H1 (cell line): ENCODE data around the gene TBC1D22B. TPM values are rescaled to one million over a fixed set of nuclear protein-coding genes. Genes with fewer than 3 reads are reported as not detected.

Experiments used
- ASH2L ChIP-seq: fragments of 200-600, 300-600 bp; sonication (generic); IDR thresholded peaks from one replicate; pipeline ENCODE4 v1.7.1; 2017; ENCODE audit warnings: low read length
- BCL11A ChIP-seq, 2 experiments: IDR thresholded peaks; one replicate each; pipeline ENCODE4 v1.6.1; 2011; ENCODE audit warnings: low read depth in 2 of 2, low read length in 2 of 2, mild to moderate bottlenecking in 2 of 2
- GTF2F1 ChIP-seq: IDR thresholded peaks from 2 replicates; pipeline ENCODE4 v1.6.1; 2012; ENCODE audit warnings: low read depth, low read length, improper control_type of control experiment, borderline replicate concordance
- HDAC2 ChIP-seq, 2 experiments: fragments of 300-600 bp in 1 of 2; sonication (generic) in 1 of 2; IDR thresholded peaks; 2 replicates each; pipeline ENCODE4 v1.6.1; 2011 to 2012; ENCODE audit warnings: low read depth in 2 of 2, low read length in 2 of 2, mild to moderate bottlenecking in 2 of 2, moderate library complexity in 2 of 2, borderline replicate concordance in 1 of 2, inconsistent platforms in 1 of 2
- KDM5A ChIP-seq: fragments of 200-600 bp; IDR thresholded peaks from 2 replicates; pipeline ENCODE4 v1.7.1; 2012; ENCODE audit warnings: mild to moderate bottlenecking, low read length, inconsistent platforms, mixed read lengths
- RFX5 ChIP-seq: IDR thresholded peaks from 2 replicates; pipeline ENCODE4 v1.6.1; 2011; ENCODE audit warnings: low read depth, low read length, improper control_type of control experiment, borderline replicate concordance
- TBP ChIP-seq: IDR thresholded peaks from 2 replicates; pipeline ENCODE4 v1.6.1; 2011; ENCODE audit warnings: low read depth, low read length, improper control_type of control experiment
- polyA plus RNA-seq, 7 experiments: library from polyadenylated mRNA; depleted of rRNA in 3 of 7; stranded (reverse) in 5 of 7; unstranded in 2 of 7; fragments of >200 nt in 5 of 7; fragments of 200-250 nt in 2 of 7; gene quantifications; 1 replicate in 5 of 7; 2 replicates in 1 of 7; 4 replicates in 1 of 7; pipeline versions ENCODE4 v1.2.1 to v1.2.3, GENCODE V29; 2011 to 2013; ENCODE audit warnings: missing spikeins in 2 of 7, mixed read lengths in 2 of 7
- total RNA-seq: library from RNA; stranded (reverse); fragmentation: NEBNext Ultra II Directional; extraction: Animal tissue kit (Norgen Biotek cat#: 25700); gene quantifications from 2 replicates; pipeline ENCODE4 v1.2.1, GENCODE V29; 2021

Gene TBC1D22B
- total and polyA plus RNA-seq, 2 of the 8 experiments (the other 6 are each of a cell fraction or from before 2014, with no cell fraction given), result 10.1 to 17.4 TPM

DNA sequence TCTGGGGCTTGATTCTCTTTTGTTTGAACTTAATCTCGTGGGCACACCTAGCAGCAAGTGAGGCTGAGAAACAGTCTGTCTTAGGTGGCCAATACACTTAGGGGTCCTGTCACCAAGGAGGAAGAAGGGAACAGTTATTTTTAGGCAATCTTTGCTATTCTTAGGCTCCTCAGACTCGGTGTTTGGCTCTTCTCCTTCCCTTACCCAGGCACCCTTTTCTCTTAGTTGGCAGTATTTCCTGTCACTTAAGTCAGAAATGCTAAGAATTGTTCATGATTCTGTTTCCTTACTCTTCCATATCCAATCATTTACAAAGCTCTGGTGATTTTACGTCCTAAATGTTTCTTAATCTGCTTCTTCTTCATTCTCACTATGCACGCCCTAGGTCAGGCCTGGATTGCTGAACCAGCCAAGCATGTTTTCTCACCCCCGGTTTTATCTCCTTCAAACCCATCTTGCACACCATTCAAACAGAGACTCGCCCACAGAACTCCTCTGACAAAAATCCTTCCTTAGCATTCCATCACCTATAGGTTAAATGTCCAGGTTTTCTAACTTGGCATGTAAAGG, 45.6 kb downstream of the TBC1D22B start (continued):
- TF ChIP-seq TBP (no peak), KDM5A (no peak), HDAC2 (IDR thresholded peaks at IDR 0.05; ENCODE audit: borderline replicate concordance in 1 of 2, low read depth in 2 of 2, low read length in 2 of 2) (no peak), ASH2L (no peak), GTF2F1 (no peak), BCL11A (IDR thresholded peaks at IDR 0.05; ENCODE audit: low read depth in 2 of 2, low read length in 2 of 2) (no peak), RFX5 (no peak)
- TF ChIP-seq, all 59 proteins: peak for 0
